SKM-1 treated with dmso at 0.1 percent for 144 hours (cell line): ENCODE data around the gene PLXDC2.

ENCODE experiments used
- DNase-seq: peaks from one replicate; lab custom pipeline; 2025; ENCODE audit not compliant: unreplicated experiment; lab: John Stamatoyannopoulos, UW

Gene PLXDC2

DNA sequence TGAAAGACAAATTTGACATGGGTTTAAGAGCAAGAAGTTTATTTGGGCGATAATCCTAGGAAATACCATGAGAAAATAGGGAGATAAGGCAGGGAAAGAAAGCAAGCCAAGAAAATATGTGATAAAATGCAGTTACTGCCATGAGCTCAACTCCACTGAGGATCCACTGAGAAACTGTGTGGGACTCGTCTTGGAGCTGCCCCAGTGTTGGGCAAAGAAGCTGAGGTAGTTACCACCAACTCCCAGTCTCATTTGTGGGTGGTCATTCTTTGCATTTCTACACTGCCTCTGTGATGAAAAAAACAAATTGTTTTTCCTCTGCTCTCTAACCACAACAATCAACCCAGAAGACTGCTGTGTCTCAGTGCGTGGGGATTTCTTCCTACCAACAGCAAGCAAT, 498.2 kb downstream of the PLXDC2 start:
- DNase-seq = no peak

DNA sequence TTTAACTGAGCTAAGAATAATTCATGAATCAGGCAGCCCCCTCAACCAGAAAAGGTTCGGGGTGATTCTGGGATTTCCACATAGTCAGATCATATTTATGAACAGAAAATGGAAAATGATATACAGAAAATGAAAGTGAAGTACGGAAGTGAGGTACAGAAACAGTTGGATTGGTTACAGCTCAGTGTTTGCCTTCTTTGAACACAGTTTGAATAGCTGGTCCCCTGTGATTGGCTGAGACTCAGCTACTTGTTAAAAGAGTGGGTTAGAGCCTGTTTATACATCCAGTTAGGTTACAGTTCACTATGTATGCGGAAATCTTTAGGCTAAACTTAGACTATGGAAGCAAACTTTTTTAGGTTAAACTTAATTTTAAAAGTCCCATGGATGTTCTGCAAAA, 511.7 kb downstream of the PLXDC2 start:
- no peak for DNase-seq

DNA sequence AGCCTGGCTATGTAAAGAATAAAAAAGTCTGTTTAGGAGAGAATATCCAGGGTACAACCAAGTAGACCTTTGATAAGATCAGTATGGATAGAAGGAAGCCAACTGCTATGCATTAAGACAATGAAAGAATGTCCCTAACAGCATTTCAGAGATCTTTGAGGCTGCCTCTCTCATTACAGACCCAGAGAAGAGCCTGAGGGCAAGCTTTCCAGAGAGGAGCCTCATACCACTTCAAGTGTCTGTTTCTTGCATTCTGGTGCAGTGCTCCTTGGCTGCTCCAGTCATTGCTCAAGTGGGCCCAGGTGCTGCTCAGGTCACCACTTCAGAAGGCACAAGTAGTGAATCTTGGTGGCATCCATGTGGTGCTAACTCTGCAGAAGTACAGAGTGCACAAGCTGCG, 514.0 kb downstream of the PLXDC2 start:
- DNase-seq = no peak

- no peak for DNase-seq
Observed at GRCh38 chr10:20334559-20334958, 518.3 kb downstream of the PLXDC2 start.
